NCI-H748 (cell line): Measurements from ENCODE around the gene TRIO.

Experiments
- DNase-seq: peaks from one replicate; lab custom pipeline; 2025; ENCODE audit not compliant: unreplicated experiment; lab: John Stamatoyannopoulos, UW

The TRIO gene

GRCh38 chr5:14321936-14322335, 178.8 kb downstream of the TRIO start:
- no peak for DNase-seq

- DNase-seq, result no peak
Observed at GRCh38 chr5:14322437-14323187, 179.5 kb downstream of the TRIO start.

GRCh38 chr5:14323466-14323865, 180.3 kb downstream of the TRIO start:
- DNase-seq, result no peak

GRCh38 chr5:14325369-14325768, 182.2 kb downstream of the TRIO start:
- DNase-seq, result peak; percentile 37

GRCh38 chr5:14326035-14326903, 183.1 kb downstream of the TRIO start:
- DNase-seq, result peak; percentile 94

- DNase-seq, result no peak
Observed at GRCh38 chr5:14327624-14328023, 184.5 kb downstream of the TRIO start.

GRCh38 chr5:14328144-14328543, 185.0 kb downstream of the TRIO start:
- no peak for DNase-seq

GRCh38 chr5:14330291-14330690, 187.1 kb downstream of the TRIO start:
- DNase-seq, result no peak

- no peak for DNase-seq
Observed at GRCh38 chr5:14330729-14331385, 187.7 kb downstream of the TRIO start.

- no peak for DNase-seq
Observed at GRCh38 chr5:14331386-14331781, 188.2 kb downstream of the TRIO start.

GRCh38 chr5:14332038-14332631, 189.0 kb downstream of the TRIO start:
- no peak for DNase-seq

- DNase-seq, result no peak
Observed at GRCh38 chr5:14332746-14333145, 189.6 kb downstream of the TRIO start.

GRCh38 chr5:14337593-14337992, 194.5 kb downstream of the TRIO start:
- no peak for DNase-seq

- no peak for DNase-seq
Observed at GRCh38 chr5:14339468-14339867, 196.3 kb downstream of the TRIO start.

- DNase-seq, result no peak
Observed at GRCh38 chr5:14341571-14342230, 198.6 kb downstream of the TRIO start.

- no peak for DNase-seq
Observed at GRCh38 chr5:14342306-14342705, 199.2 kb downstream of the TRIO start.

- no peak for DNase-seq
Observed at GRCh38 chr5:14343376-14343775, 200.2 kb downstream of the TRIO start.

GRCh38 chr5:14347522-14347921, 204.4 kb downstream of the TRIO start:
- peak; percentile 55 for DNase-seq

- no peak for DNase-seq
Observed at GRCh38 chr5:14348142-14348541, 205.0 kb downstream of the TRIO start.

- DNase-seq, result no peak
Observed at GRCh38 chr5:14349029-14349428, 205.9 kb downstream of the TRIO start.
